ENCODE data around the gene GFI1.

GFI1 gene

GRCh38 chr1:92484472-92485380 is 2.0 kb downstream of the GFI1 start:
- H3K9me3 ChIP-seq (ENCODE audit: insufficient read depth, low read length): no peaks in the 10 kb centered on the region
- H3K36me3 ChIP-seq (ENCODE audit: low read length): no peaks in the 10 kb centered on the region
- H4K20me1 ChIP-seq (ENCODE audit: low read depth, low read length): no peaks in the 10 kb centered on the region
- H3K79me2 ChIP-seq (ENCODE audit: insufficient read depth, low read length): no peaks in the 10 kb centered on the region
- H3K27ac ChIP-seq (ENCODE audit: low read depth, low read length): peak overlapping the region; percentile 76
- no peak for TF ChIP-seq EZH2phosphoT487 (conservative IDR thresholded peaks at IDR 0.05; ENCODE audit: low read length)
- TF ChIP-seq, protein P1, sequence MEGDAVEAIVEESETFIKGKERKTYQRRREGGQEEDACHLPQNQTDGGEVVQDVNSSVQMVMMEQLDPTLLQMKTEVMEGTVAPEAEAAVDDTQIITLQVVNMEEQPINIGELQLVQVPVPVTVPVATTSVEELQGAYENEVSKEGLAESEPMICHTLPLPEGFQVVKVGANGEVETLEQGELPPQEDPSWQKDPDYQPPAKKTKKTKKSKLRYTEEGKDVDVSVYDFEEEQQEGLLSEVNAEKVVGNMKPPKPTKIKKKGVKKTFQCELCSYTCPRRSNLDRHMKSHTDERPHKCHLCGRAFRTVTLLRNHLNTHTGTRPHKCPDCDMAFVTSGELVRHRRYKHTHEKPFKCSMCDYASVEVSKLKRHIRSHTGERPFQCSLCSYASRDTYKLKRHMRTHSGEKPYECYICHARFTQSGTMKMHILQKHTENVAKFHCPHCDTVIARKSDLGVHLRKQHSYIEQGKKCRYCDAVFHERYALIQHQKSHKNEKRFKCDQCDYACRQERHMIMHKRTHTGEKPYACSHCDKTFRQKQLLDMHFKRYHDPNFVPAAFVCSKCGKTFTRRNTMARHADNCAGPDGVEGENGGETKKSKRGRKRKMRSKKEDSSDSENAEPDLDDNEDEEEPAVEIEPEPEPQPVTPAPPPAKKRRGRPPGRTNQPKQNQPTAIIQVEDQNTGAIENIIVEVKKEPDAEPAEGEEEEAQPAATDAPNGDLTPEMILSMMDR (IDR thresholded peaks at IDR 0.05; ENCODE audit: insufficient read depth, low read length, poor library complexity, severe bottlenecking): no peak
- no peaks in the 10 kb centered on the region for H3K9me2 ChIP-seq (replicated peaks; ENCODE audit: insufficient read depth, low read length)
- peak overlapping the region; percentile 97 for H2AFZ ChIP-seq (ENCODE audit: low read depth, low read length, severe bottlenecking)
- no peaks in the 10 kb centered on the region for H3K27me3 ChIP-seq (ENCODE audit: low read length)
- H3K4me2 ChIP-seq (ENCODE audit: low read depth, low read length, poor library complexity, severe bottlenecking): peak overlapping the region; percentile 88
- peak overlapping the region; percentile 70 for H3K4me3 ChIP-seq (ENCODE audit: insufficient read depth, low read length, poor library complexity, severe bottlenecking)
- peak overlapping the region; percentile 69 for H3K9ac ChIP-seq (ENCODE audit: low read length)
- peaks cover 16% of the 10 kb centered on the region for H3F3A ChIP-seq (ENCODE audit: insufficient read depth)

DNA sequence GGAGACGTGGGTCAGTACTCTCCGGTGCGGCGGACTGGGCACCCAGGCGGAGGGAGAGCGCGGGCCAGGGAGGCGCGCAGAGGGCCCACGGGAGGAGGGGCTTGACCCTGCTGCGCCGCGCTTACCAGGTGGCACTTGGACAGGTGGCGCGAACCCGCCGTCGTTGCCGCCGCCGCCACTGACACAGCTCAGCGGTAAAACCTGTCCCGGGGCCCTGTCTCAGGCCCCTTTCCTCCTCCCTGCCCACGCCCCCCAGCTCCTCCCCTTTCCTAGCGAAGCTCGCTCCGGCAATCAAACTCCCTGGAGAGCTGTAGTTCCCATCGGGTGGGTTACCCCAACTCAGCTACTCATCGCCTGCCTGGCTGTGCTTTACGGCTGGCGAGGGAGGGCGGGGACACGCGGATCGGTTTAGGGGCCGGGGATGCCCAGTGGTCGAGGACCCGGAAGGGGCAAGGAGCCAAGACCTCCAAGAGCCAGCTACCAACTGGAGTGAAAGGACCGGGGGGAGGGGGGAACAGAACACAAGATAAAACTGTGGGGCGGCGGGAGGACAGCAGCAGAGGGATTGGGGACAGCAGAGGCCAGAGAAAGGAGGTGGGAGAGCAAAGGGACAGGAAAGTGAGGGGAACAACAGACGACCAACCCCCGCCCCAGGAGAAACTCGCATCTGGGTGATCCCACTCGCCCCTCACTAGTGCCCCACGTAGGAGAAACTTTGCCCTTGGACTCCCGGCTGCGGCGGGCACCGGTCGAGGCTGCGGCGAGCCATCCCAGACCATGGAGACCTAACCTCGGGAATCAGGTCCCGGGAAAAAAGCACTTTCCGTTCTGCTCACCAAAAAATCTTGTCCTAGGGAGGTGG is 2.9 kb downstream of the GFI1 start:
- Histone ChIP-seq H4K20me1 (ENCODE audit: low read depth, low read length) (no peaks in the 10 kb centered on the region), H3F3A (ENCODE audit: insufficient read depth) (peaks cover 16% of the 10 kb centered on the region), H3K9me3 (ENCODE audit: insufficient read depth, low read length) (no peaks in the 10 kb centered on the region), H3K36me3 (ENCODE audit: low read length) (no peaks in the 10 kb centered on the region), H3K9ac (ENCODE audit: low read length) (peak overlapping the region; percentile 69), H3K79me2 (ENCODE audit: insufficient read depth, low read length) (no peaks in the 10 kb centered on the region), H3K4me2 (ENCODE audit: low read depth, low read length, poor library complexity, severe bottlenecking) (peak overlapping the region; percentile 88), H2AFZ (ENCODE audit: low read depth, low read length, severe bottlenecking) (peak overlapping the region; percentile 97), H3K4me3 (ENCODE audit: insufficient read depth, low read length, poor library complexity, severe bottlenecking) (peak overlapping the region; percentile 70), H3K9me2 (replicated peaks; ENCODE audit: insufficient read depth, low read length) (no peaks in the 10 kb centered on the region), H3K27ac (ENCODE audit: low read depth, low read length) (peak overlapping the region; percentile 76), H3K27me3 (ENCODE audit: low read length) (no peaks in the 10 kb centered on the region)
- TF ChIP-seq, protein P1 (IDR thresholded peaks at IDR 0.05; ENCODE audit: insufficient read depth, low read length, poor library complexity, severe bottlenecking): no peak
- no peak for TF ChIP-seq EZH2phosphoT487 (conservative IDR thresholded peaks at IDR 0.05; ENCODE audit: low read length)

DNA sequence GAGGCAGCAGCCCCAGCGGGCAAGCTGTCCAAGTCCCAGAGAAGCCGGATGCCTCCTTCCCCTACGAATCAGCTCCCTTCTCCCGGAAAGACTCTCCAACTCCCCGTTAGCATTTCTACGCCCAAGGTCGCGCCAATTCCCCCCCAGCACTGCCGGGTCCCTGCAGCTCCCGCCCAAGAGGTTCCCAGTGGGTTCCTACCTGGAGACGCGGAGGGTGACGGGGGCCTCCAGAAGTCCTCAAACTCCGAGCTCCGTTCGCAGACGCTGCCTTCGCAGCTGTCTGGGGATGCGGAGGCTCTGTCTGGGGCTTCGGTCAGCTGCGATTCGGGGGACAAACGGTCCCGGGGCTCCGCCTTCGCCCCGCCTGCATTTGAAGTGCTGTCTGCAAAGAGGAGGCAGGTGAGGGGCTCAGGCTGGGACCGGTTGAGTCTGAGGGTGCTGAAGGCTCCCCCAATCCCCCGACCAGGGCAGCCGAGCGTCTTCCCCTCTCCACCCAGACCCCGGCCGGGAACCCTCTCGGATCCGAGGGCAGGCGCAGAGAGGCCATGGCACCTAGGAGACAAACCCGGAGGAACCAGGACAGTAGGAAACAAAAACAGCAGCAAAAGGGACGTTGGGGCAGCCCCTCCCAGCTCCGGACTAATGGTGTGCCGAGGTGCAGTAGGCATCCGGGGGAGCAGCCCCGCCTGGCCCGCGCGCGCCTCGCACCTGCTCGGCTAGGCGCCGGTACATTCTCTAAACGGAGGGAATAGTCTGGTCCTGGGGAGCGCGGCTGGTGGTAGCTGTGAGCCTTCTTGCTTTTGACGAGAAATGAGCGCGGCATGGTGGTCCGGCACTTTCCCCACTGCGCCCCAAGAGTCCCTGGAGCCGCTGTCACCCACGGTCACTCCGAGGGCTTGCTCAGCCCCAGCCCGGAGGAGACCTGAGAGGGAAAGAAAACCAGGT is 3.8 kb downstream of the GFI1 start:
- no peaks in the 10 kb centered on the region for H3K27me3 ChIP-seq (ENCODE audit: low read length)
- no peaks in the 10 kb centered on the region for H3K9me3 ChIP-seq (ENCODE audit: insufficient read depth, low read length)
- peak overlapping the region; percentile 97 for H2AFZ ChIP-seq (ENCODE audit: low read depth, low read length, severe bottlenecking)
- H3K9ac ChIP-seq (ENCODE audit: low read length): peak overlapping the region; percentile 69
- H3K27ac ChIP-seq (ENCODE audit: low read depth, low read length): peak overlapping the region; percentile 21; the same call in 1 of the 2 replicates
- H3F3A ChIP-seq (ENCODE audit: insufficient read depth): peaks cover 11% of the 10 kb centered on the region
- H3K4me2 ChIP-seq (ENCODE audit: low read depth, low read length, poor library complexity, severe bottlenecking): peak overlapping the region; percentile 88
- H3K36me3 ChIP-seq (ENCODE audit: low read length): no peaks in the 10 kb centered on the region
- H3K79me2 ChIP-seq (ENCODE audit: insufficient read depth, low read length): no peaks in the 10 kb centered on the region
- H3K9me2 ChIP-seq (replicated peaks; ENCODE audit: insufficient read depth, low read length): no peaks in the 10 kb centered on the region
- H3K4me3 ChIP-seq (ENCODE audit: insufficient read depth, low read length, poor library complexity, severe bottlenecking): peak overlapping the region; percentile 70
- H4K20me1 ChIP-seq (ENCODE audit: low read depth, low read length): no peaks in the 10 kb centered on the region
- TF ChIP-seq, protein P1 (IDR thresholded peaks at IDR 0.05; ENCODE audit: insufficient read depth, low read length, poor library complexity, severe bottlenecking): no peak
